Muscle layer of duodenum (tissue), 2 donors: ENCODE results near the gene C20orf202.

ENCODE experiments used
- H3K27ac ChIP-seq: one replicate; pipeline ENCODE4 v1.7.0; 2013; ENCODE audit warnings: mild to moderate bottlenecking, low read length
- H3K27me3 ChIP-seq: one replicate; pipeline ENCODE4 v1.7.0; 2013; ENCODE audit warnings: low read depth, mild to moderate bottlenecking, control low read depth, low read length
- H3K36me3 ChIP-seq, 2 donors: one replicate each; pipeline ENCODE4 v1.7.0; 2013; ENCODE audit warnings: low read length in 2 of 2, control low read depth in 1 of 2, mild to moderate bottlenecking in 1 of 2; ENCODE audit not compliant: insufficient read depth in 2 of 2, control insufficient read depth in 1 of 2
- H3K4me1 ChIP-seq, 2 donors: one replicate each; pipeline ENCODE4 v1.7.0; 2013; ENCODE audit warnings: low read length in 2 of 2, mild to moderate bottlenecking in 2 of 2, control low read depth in 1 of 2, moderate library complexity in 1 of 2; ENCODE audit not compliant: insufficient read depth in 2 of 2, control insufficient read depth in 1 of 2
- H3K4me3 ChIP-seq, 2 donors: one replicate each; pipeline ENCODE4 v1.7.0; 2013; ENCODE audit warnings: low read length in 2 of 2, low read depth in 1 of 2, mild to moderate bottlenecking in 1 of 2
- H3K9me3 ChIP-seq, 2 donors: one replicate each; pipeline ENCODE4 v1.7.0; 2013; ENCODE audit warnings: low read length in 2 of 2, control low read depth in 1 of 2, mild to moderate bottlenecking in 1 of 2; ENCODE audit not compliant: control insufficient read depth in 1 of 2
- donor health status: healthy.

Gene C20orf202

DNA sequence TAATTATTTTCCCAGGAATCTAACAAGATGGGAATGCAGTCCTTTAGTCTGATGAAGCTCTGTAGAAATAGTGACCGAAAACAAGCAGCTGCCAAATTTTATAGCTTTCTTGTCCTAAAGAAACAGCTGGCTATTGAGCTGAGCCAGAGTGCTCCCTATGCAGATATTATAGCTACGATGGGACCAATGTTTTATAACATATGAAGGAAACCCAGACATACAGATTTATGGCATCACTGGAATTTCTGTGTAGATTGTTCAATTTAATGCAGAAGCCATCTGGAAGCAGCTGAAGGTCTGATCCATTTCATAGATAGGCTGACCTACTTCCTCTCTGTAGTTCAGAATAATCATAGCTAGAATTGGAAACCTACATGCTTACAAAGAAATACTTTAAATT lies 51.0 kb downstream of the C20orf202 start:
- no peak overlapping the region for H3K27ac ChIP-seq
- no peaks in the 10 kb centered on the region for H3K9me3 ChIP-seq
- no peaks in the 10 kb centered on the region for H3K36me3 ChIP-seq
- H3K27me3 ChIP-seq = no peaks in the 10 kb centered on the region
- H3K4me3 ChIP-seq = no peak overlapping the region
- no peaks in the 10 kb centered on the region for H3K4me1 ChIP-seq

DNA sequence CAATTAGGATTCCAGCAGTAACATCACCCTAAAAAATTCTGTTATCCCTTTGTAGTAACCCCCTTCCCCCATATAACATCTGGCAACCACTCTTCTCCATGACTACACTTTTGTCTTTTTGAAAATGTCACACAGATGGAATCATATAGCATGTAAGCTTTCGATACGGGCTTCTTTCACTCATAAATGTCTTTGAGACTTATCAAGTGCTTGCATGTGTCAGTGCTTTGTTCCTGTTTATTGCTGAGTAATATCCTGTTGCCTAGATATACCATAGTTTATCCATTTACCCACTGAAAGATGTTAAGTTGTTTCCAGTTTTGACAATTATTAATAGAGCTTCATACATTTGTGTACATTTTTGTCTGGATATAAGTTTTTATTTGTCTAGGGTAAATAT lies 52.4 kb downstream of the C20orf202 start:
- H3K36me3 ChIP-seq = no peaks in the 10 kb centered on the region
- no peaks in the 10 kb centered on the region for H3K4me1 ChIP-seq
- H3K27me3 ChIP-seq = no peaks in the 10 kb centered on the region
- H3K4me3 ChIP-seq = no peak overlapping the region
- H3K9me3 ChIP-seq = no peaks in the 10 kb centered on the region
- no peak overlapping the region for H3K27ac ChIP-seq
